Hepatocyte (in vitro differentiated cells): ENCODE data around the gene ANGPT4.

Source experiments
- EZH2phosphoT487 ChIP-seq: fragments of 200-600 bp; sonication (generic); IDR thresholded peaks from one replicate; pipeline ENCODE4 v1.6.1; 2018; ENCODE audit warnings: antibody characterized with exemption, mild to moderate bottlenecking, low read depth, moderate library complexity; ENCODE audit not compliant: unreplicated experiment, severe bottlenecking
- TF ChIP-seq, protein P1 (sequence below): fragments of 200-600 bp; sonication (generic); IDR thresholded peaks from 2 replicates; pipeline ENCODE4 v1.5.1; 2016; ENCODE audit warnings: antibody characterized with exemption, mild to moderate bottlenecking; ENCODE audit not compliant: poor library complexity

DNA sequence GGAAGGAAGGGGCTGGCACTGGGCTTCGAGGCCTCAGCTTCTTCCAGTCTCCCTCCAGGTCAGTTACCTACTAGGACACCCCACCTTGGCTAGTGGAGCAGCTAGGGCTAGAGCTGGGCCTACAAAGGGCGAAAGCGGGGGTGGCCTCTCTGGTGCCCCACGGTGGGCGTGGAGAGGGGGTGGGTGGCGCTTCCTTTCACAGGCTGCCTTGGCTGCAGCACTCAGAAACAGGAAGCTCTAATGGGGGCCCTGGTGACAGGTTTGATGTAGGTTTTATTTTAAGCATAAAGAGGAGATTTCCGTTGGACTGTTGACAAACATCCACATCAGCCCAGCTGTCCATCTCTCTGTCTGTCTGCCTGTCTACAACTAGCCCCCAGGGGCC is 69.2 kb downstream of the ANGPT4 start:
- TF ChIP-seq, protein P1, sequence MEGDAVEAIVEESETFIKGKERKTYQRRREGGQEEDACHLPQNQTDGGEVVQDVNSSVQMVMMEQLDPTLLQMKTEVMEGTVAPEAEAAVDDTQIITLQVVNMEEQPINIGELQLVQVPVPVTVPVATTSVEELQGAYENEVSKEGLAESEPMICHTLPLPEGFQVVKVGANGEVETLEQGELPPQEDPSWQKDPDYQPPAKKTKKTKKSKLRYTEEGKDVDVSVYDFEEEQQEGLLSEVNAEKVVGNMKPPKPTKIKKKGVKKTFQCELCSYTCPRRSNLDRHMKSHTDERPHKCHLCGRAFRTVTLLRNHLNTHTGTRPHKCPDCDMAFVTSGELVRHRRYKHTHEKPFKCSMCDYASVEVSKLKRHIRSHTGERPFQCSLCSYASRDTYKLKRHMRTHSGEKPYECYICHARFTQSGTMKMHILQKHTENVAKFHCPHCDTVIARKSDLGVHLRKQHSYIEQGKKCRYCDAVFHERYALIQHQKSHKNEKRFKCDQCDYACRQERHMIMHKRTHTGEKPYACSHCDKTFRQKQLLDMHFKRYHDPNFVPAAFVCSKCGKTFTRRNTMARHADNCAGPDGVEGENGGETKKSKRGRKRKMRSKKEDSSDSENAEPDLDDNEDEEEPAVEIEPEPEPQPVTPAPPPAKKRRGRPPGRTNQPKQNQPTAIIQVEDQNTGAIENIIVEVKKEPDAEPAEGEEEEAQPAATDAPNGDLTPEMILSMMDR, result no peak
- TF ChIP-seq EZH2phosphoT487, result no peak
